Stimulated activated CD8-positive, alpha-beta memory T cell treated with anti-CD3 and anti-CD28 coated beads, Interleukin-7, amount 100 ng/mL, for 48 hours (primary cell): ENCODE data around the gene STIL.

Experiments used
- DNase-seq, 2 donors: peaks; one replicate each; pipeline ENCODE4 v3.0.0-alpha.2; 2020; ENCODE audit warnings: low read depth in 1 of 2; ENCODE audit errors: extremely low read depth in 1 of 2

Gene STIL

DNA sequence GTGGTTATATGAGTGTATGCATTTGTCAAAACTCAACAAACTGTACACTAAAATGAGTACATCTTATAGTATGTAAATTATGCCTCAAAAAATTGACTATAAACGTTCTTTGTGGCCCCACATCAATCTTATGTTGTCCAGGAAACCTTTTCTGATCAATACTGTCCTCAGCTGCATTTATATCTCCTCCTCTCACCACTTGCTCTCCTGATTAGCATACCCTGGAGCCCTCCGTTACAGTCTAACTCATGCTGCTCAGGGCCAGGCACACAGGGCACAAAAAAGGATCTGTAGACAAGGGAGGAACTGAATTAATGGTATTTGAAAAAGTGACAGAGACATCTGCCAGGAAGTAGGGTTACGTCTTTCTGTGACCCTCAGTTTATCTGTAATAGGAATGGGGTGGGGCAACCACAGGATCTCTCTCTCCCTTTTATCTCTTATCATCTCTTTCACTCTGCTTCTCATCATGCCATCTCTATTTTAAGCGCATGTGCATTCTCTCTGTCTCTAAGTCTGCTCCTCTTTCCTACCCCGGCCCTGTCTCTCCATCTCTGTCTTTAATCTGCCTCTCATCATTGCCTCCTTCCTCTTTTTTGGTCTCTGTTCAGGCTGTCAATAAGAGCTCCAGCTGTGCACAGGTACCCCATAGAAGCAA lies 74.9 kb downstream of the STIL start:
- DNase-seq = no peak

DNA sequence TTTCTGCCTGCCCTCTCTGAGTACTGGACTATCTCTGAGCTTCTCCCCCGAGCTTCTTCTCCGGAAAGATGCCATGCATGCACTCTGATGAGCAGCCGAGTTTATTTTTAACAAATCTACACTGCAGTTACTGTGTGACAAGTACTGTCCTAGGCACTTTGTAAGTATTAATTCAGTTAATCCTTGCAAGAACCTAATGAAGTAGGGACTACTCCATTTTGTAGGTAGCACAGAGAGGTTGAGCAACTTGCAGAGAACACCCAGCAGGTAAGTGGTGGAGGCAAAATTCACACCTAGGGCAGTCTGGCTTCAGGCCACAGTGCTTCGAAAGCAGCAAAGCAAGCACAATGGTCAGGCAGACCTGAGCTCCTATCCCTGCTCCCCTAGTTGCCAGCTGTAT lies 78.1 kb downstream of the STIL start:
- DNase-seq = no peak

DNA sequence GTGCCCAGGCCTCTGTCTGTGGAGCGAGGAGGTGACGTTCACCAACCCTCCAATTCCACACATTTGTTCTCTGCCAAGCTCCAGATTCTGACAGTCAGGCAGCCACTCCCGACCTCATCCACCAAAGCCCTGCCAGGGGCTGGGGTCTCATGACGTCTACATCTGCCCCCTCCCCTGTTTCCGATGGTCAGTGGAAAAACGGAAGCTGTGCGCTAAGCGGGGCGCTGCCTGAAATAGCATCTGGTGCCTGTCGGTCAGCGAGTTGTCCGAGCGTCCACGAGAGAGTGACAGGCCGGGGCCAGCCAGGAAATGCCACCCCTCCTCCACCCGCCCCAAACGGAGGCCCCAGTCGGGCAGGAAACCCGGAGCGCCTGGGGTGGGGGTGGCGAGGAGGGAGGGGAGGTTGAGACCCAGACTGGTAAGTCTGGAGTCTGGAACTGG lies 78.7 kb downstream of the STIL start:
- DNase-seq = no peak

DNA sequence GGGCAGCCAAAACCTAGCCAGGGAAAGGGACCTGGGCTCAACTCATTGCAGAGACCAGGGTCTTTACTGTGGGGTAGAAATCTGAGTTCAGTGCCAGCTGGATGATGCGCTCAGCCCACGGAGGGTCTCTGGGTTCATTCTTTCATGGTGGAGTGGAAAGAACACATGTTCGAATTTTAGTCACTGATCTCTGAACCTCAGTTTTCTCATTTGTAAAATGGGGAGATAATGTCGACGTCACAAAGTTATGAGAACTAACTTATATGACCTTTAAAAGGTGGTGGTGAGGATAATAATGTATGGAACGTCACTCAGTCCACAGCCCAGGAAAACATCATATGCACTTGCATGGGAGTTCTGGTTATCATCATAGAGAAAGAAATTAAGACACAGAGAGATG lies 80.8 kb downstream of the STIL start:
- DNase-seq = no peak

DNA sequence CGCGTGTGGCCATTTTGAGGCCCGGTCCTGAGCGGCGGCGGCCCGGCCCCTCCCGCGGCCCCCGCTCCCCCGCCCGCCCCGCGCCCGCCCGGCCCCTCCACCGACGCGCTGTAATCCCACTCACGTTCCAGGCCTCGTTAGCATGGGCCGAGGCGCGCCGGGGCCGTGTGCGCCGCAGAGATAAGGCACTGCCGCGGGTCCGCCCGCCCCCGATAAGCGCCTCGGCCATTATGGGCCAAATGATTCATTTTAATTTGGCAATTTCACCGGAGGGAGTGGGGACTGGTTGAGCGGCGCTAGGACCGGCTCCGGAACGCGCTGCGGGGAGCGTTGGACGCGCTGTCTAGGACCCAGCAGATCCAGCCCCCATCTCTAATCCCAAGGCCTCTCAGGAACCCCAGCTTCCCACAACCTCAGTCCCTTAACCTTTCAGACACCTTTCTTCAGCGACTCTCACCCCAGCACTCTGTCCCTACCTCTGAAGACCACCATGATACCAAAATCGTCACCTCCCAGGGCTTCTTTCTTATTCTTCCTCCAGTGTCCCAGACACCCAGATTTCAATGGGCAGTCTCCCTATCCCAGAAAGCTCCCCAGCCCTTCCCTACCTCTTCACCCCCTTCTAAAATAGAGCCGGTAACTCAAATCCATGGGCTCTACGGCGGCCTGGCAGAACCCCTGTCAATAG lies 81.6 kb downstream of the STIL start, which contains the start of gene TAL1:
Gene TAL1 (minus strand): TSS at position 39 of the 688 bp plus-strand sequence. CDS start 6,337 bp downstream, outside the sequence.
- no peak for DNase-seq

DNA sequence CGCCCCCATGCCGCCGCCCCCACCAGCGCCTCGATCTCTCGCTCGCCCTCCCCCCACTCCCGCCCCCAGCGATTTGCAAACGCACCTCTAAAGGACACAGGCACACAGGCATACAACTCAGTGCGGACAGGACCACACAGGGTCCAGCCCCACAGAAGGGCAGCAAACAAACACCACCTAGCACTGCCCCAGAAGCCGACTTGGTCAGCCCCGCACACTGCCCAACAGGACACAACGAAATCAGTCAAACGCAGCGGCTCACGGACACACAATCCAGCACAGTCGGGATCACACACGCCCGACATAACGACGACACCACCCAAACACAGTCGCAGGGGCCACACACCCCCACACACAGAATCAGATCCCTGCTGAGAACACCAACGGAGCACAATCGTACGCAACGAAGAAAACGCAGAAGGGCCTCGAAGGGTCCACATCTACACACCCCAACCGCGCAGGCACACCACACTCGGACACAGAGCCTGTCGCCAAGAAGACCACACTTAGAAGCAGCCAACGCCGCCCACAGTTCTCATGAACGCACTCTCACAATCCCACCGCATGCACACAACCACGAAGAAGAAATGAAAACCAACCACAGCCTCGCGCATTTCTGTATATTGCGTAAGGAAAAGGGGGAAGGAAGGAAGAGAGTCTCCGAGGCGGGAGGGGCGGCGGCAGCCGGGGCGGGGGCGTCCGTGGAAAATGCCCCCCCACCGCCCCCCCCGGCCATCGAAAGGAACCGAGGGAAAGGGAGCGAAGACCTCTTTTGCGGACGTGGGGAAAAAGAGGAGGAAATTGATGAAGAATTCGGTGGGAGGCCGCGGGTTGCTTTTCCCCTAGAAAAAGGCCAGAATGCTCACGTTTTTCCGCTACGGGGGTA lies 82.4 kb downstream of the STIL start:
- no peak for DNase-seq

DNA sequence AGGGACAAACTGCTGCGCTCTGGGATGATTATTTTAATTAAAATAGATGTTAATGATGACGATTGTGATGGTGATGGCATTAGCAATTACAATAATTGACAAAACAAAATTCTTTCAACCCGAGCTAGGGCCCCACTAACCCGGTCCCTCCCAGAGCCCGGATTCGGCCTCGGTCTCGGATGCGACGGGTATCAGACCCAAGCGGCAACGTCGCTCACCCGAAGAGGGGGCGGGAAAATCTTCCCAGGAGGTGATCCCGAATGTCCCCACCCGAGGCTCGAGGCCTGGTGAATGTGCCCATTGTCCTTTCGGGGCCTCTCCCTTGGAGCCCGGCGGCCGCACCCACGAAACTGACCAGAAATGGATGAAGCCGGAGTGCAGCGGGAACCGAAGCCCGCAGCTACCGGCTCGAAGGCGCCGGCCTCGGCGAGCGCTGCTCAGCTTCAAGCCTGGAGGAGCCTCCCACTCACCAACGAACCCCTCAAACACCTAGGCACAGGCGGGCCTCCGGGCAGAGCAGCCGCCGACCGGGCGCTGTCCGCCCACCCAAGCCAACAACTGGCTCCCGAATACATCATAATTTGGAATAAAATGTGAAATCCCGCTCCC lies 83.2 kb downstream of the STIL start:
- no peak for DNase-seq

DNA sequence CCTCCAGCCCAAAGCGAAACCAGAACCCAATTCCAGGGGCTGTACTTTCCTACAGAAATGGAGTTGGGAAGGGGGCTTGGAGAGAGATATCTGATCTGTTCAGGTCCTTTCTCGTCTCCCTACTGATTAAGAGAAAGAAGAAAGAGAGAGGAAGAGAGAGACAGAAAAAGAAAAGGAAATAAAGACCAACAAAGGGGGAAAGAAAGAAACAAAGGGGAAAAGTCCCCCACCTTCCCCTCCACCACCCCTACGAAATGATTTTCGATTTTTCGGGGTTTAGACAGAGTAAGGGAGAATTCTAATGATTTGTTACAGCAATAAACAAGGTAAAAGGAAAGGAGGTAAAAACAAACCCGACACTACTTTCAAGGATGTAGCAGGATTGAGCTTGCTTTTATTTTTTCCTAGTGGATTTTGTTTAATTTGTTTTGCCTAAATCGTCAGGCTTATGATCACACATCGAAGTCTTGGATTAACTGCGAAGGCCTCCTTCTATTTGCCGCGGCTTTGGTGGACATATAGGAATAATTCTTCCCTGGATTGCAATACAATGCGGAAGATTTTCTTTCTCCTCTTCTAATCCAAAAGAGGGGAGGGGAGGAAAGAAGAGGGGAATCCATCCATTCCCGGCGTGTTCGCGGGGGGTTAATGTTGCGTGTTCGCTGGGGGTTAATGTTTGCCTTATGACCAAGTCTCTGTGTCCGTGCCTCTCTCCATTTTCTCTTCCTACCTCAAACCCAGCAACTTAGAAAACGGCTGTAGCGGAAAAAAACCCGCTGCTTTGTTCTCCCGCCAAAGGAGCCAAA lies 83.9 kb downstream of the STIL start:
- no peak for DNase-seq

DNA sequence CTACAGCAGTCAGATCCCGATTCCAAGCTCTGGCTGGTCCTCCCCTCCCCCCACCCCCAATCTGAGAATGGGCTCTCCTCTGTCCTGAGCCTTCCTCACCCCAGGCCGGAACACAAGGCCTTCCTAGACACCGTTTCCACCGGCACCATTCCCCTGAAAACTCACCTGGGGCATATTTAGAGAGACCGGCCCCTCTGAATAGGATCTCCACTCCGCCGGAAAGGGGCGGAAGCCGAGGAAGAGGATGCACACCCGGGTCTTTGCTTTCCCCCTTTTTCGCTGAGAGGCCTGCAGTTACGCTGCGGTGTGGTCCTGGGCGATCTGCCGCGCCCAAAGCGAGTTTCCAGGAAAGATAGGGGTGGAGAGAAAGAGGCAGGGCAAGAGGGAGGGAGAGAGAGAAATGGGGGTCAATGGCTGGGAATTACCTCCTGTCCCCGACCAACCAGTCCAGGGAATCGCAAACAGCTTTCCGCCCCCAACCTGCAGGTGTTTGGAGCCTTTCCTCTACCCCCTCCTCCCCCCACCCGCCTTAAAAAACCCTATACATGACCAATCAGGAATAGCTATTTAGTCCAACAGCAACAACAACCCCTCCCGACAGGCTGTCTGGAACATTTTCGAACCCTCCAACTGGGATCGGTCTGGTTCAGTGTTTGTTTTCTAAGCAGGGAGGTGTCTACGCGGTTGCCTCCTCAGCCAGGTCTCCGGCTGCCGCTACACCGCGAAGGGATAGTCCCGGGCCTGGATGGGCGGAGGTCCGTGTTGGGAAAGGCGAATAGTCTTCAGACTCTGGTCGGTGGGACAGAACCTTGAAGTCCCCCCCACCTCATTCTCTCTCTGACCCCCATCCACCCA lies 84.7 kb downstream of the STIL start:
- no peak for DNase-seq

DNA sequence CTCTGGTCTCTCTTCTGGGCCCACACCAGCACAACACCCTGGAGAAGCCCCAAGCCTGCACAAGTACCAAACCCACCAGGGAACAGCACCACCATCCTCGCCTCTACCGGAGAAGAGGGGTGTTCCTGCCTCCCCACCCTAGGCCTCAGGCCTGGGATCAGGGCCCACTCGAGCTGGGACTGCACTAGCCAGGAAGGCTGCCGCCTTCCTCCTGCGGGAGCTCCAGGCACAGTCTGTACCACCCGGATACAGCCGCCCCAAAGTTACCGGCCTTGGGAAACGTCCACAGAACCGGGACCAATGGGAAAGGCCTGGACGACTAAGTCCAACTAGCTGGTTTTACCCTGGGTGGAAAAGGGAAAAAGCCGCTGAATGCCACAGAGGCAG lies 85.3 kb downstream of the STIL start:
- DNase-seq = no peak

DNA sequence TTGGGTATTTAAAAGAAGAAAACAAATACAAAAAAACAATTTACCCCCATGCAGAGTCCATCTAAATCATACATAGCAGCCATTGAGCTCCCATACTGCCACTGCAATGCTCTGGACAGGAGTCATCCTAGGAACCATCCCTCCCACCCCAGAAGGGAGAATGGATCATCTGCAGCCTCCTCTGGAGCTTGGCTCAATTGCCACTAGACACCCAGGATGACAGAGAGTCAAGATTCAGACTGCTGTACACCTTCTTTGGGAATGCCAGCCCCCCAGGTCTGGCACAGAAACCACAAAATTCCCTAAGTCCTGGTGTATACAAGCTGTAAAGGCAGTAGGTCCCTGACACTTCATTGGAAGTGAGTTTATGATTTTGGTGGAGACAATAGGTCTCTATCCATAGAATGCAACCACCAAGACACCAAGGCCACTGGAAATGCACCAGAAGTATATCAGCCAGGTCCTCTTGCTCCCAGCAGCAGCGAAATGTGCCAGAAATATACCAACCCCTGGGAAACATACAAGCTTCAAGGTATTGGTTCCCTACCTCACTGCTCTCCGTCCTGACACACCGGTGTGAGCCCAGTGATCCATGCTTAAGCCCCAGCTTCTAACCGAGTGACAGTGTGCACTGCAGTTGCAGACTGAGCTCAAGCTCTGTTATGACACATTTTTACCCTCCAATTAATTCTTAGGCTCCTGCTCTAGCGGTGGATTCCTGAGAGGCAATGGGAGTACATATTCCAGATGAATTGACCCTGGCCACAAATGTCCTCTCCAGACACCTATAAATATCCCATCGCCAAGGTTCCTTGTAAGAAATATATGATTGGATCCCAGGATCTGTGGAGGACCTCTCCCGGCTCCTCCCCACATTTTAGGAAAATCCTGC lies 86.4 kb downstream of the STIL start:
- DNase-seq = no peak

DNA sequence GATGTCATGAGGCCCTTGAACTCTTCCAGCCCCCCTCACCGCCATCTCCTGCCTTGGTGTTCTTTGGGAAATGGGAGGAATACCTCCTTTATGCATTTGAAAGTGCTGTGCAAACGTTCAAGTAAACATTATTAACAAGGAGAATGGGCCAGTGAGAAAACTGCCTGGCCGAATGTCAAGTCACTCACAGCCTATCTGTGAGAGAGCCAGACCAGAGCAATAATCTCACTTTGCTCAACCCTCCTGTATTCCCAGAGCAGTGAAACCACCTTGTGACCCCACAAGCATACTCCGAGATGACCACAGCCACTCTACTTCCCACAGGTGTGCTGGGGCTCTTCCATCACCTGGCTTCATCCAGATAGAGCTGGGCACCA lies 87.1 kb downstream of the STIL start:
- DNase-seq = no peak

DNA sequence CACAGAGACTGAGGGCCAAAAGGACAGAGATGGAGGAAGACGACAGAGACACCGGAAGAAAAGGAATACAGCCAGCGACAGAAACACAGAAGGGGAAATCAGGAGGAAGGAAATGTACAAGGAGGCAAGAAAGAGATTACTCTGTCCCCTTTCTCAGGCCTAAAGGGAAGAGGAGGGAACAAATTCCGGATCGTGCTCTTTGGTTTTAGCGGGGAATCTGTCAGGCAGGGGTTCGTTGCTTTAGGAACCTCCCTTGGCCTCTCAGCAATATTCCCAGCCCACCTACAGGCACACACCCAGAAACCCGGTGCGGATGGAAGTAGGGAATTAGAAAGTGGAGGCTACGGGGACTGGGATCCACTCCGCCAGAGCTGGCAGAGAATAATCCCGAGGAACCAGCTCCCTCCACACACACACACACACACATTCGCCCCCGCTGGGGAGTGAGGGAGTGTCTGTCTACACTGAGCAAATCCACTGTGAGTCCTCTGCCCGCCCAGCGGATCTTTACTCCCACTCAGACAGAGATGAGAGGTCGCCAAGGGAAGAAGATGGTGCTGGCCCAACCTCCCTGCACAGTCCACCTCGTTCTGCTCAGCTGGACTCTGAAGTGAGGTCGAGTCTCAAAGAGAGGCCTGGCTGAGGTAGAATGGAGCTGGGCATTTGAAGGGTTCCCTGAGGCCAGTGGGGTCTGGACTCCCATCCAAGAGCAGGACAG lies 87.7 kb downstream of the STIL start:
- DNase-seq = no peak

DNA sequence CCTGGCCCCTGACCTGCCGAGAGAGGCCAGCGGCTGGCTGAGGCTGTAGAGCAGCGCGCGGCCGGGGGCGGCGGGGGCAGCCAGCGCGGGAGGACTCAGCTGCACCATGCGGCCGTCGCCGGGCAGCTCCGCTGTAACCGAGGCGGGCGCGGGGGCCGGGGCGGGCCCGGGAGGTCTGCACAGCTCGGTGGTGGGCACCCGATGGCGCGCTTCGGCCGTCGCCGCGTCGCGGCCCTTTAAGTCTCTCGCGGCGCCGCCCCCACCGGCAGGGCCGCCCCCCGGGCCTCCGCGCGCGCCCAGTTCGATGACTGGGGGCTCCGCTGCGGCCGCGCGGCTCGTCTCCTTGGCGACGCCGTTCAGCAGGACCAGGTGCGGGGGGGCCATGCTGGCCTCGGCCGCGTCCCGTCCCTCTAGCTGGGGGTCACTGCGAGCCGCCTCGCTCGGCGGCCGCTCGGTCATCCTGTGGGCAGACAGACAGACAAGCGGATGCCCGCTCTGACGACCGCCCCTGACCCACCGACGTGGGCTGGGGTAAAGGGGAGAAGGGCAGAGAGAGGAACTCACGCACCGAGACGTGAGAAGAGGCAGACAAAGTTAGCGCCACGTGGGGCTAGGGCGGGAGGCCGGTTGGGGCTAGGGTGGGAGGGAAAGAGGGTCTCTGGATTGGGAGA lies 88.4 kb downstream of the STIL start:
- DNase-seq = no peak

DNA sequence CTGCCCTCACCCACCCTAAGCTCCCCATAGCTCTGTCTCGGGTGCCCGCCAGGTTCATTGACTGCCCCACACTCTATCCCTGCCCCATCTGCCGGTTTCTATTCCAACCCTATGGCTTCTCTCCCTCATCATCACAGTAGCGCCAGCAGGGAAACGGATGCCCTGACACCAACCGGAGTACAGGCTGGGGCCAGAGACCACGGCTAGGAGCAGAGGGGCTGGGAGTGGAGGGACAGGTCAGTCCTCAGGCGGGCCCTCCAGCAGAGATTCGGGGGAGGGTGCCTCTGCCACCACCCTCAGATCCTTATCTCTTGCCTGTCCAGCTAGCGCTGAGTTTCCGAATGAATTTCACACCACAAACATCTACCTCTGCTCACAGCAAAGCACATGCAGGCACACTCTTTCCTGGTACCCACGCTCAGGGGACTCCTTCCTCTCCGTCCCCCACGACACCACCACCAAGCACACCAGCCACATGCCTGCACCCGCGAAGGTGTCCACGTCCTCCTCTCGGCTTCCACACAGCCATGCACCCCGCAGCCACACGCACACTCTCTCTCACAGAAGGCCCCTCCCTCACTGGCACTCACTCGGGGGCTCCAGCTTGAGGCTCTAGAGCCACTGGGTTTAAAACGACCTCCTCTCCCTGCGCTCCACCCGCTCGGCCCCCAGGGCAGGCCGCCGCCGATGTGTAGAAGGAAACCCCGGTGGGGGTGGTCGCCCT lies 89.1 kb downstream of the STIL start:
- DNase-seq = no peak

DNA sequence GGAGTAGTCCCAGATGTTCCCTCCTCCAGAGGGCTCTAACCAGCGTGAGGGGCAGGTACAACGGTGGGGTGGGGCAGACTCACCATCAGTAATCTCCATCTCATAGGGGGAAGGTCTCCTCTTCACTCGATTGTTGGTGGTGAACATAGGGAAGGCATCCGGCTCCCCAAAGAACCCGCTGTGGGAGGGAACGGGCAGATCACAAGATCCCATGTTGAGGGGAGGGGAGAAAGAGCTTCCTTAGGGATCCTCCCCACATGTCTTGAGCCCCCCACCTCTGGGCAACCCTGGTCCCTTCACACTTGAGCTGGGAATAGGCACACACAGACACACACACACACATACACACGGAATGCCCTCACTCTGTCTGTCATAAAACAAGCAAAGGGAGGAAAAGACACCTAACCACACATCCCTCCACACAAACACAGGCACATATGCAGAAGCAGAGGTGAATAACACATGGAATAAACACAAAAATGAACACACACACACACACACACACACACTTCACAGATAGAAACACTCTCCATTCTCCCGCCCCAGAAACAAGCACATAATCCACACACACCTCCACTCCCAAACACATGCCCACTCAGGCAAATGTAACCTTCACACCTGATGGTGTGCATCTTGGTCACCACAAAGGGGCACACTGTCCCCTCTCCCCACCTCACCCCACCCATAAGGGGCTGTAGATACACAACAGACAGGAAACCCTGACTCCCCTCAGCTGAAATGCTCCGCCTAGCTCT lies 89.8 kb downstream of the STIL start:
- no peak for DNase-seq
